K562 (cell line): ENCODE data around the gene ATP5PD. TPM values are rescaled to one million over a fixed set of nuclear protein-coding genes. Genes with fewer than 3 reads are reported as not detected.

Experiments
- CUX1 ChIP-seq: fragments of 200-800 bp; sonication (Bioruptor generic); IDR thresholded peaks from 2 replicates; pipeline ENCODE4 v1.6.1; 2016; ENCODE audit warnings: missing genetic modification characterization, missing compliant biosample characterization
- ID3 ChIP-seq, 2 experiments: fragments of 250-450 bp in 1 of 2; fragments of 450-650 bp in 1 of 2; sonication (Bioruptor Pico) in 1 of 2; IDR thresholded peaks; 2 replicates each; pipeline versions ENCODE4 v1.6.1 to v1.8.0; 2016 to 2021; ENCODE audit warnings: mild to moderate bottlenecking in 2 of 2, moderate library complexity in 2 of 2, missing compliant biosample characterization in 1 of 2, missing genetic modification characterization in 1 of 2
- MAX ChIP-seq: sonication (generic); formaldehyde crosslinking; IDR thresholded peaks from 2 replicates; pipeline ENCODE4 v1.9.0; 2022; ENCODE audit warnings: mild to moderate bottlenecking, missing genetic modification reagents
- polyA plus RNA-seq, 8 experiments: library from polyadenylated mRNA; depleted of rRNA in 4 of 8; stranded (reverse) in 5 of 8; unstranded in 3 of 8; fragments of >200 nt; fragmentation: Nextera tagmentation in 2 of 8; fragmentation: Illumina TruSeq in 1 of 8; extraction: Ambion mirVana in 2 of 8; extraction: Trizol in 1 of 8; gene quantifications; 2 replicates each; pipeline versions ENCODE4 v1.2.1 to v1.2.3, GENCODE V29; 2011 to 2014; ENCODE audit warnings: inconsistent platforms in 1 of 8, missing spikeins in 1 of 8
- total RNA-seq, 7 experiments: library from RNA; depleted of rRNA in 6 of 7; stranded (reverse); fragments of >200 nt in 6 of 7; fragmentation: Illumina TruSeq in 2 of 7; extraction: Trizol in 2 of 7; gene quantifications; 2 replicates each; pipeline versions ENCODE4 v1.2.1 to v1.2.3, GENCODE V29; 2011 to 2021; ENCODE audit warnings: low replicate concordance in 1 of 7
- TF ChIP-seq, protein P1 (sequence below): fragments of 450-650 bp; IDR thresholded peaks from 2 replicates; pipeline ENCODE4 v1.6.1; 2016; ENCODE audit warnings: mild to moderate bottlenecking, moderate library complexity

ATP5PD gene
- total and polyA plus RNA-seq, 9 of the 15 experiments (the other 6 are each of a cell fraction or from before 2014, with no cell fraction given), result 271 to 828 (median 432) TPM

- TF ChIP-seq ID3 (CRISPR knock-in tag; IDR thresholded peaks at IDR 0.05) (no peak), ID3 (tag; IDR thresholded peaks at IDR 0.05) (no peak), MAX (CRISPR knock-in tag) (peak; percentile 88), CUX1 (CRISPR knock-in tag) (no peak)
- TF ChIP-seq, protein P1, sequence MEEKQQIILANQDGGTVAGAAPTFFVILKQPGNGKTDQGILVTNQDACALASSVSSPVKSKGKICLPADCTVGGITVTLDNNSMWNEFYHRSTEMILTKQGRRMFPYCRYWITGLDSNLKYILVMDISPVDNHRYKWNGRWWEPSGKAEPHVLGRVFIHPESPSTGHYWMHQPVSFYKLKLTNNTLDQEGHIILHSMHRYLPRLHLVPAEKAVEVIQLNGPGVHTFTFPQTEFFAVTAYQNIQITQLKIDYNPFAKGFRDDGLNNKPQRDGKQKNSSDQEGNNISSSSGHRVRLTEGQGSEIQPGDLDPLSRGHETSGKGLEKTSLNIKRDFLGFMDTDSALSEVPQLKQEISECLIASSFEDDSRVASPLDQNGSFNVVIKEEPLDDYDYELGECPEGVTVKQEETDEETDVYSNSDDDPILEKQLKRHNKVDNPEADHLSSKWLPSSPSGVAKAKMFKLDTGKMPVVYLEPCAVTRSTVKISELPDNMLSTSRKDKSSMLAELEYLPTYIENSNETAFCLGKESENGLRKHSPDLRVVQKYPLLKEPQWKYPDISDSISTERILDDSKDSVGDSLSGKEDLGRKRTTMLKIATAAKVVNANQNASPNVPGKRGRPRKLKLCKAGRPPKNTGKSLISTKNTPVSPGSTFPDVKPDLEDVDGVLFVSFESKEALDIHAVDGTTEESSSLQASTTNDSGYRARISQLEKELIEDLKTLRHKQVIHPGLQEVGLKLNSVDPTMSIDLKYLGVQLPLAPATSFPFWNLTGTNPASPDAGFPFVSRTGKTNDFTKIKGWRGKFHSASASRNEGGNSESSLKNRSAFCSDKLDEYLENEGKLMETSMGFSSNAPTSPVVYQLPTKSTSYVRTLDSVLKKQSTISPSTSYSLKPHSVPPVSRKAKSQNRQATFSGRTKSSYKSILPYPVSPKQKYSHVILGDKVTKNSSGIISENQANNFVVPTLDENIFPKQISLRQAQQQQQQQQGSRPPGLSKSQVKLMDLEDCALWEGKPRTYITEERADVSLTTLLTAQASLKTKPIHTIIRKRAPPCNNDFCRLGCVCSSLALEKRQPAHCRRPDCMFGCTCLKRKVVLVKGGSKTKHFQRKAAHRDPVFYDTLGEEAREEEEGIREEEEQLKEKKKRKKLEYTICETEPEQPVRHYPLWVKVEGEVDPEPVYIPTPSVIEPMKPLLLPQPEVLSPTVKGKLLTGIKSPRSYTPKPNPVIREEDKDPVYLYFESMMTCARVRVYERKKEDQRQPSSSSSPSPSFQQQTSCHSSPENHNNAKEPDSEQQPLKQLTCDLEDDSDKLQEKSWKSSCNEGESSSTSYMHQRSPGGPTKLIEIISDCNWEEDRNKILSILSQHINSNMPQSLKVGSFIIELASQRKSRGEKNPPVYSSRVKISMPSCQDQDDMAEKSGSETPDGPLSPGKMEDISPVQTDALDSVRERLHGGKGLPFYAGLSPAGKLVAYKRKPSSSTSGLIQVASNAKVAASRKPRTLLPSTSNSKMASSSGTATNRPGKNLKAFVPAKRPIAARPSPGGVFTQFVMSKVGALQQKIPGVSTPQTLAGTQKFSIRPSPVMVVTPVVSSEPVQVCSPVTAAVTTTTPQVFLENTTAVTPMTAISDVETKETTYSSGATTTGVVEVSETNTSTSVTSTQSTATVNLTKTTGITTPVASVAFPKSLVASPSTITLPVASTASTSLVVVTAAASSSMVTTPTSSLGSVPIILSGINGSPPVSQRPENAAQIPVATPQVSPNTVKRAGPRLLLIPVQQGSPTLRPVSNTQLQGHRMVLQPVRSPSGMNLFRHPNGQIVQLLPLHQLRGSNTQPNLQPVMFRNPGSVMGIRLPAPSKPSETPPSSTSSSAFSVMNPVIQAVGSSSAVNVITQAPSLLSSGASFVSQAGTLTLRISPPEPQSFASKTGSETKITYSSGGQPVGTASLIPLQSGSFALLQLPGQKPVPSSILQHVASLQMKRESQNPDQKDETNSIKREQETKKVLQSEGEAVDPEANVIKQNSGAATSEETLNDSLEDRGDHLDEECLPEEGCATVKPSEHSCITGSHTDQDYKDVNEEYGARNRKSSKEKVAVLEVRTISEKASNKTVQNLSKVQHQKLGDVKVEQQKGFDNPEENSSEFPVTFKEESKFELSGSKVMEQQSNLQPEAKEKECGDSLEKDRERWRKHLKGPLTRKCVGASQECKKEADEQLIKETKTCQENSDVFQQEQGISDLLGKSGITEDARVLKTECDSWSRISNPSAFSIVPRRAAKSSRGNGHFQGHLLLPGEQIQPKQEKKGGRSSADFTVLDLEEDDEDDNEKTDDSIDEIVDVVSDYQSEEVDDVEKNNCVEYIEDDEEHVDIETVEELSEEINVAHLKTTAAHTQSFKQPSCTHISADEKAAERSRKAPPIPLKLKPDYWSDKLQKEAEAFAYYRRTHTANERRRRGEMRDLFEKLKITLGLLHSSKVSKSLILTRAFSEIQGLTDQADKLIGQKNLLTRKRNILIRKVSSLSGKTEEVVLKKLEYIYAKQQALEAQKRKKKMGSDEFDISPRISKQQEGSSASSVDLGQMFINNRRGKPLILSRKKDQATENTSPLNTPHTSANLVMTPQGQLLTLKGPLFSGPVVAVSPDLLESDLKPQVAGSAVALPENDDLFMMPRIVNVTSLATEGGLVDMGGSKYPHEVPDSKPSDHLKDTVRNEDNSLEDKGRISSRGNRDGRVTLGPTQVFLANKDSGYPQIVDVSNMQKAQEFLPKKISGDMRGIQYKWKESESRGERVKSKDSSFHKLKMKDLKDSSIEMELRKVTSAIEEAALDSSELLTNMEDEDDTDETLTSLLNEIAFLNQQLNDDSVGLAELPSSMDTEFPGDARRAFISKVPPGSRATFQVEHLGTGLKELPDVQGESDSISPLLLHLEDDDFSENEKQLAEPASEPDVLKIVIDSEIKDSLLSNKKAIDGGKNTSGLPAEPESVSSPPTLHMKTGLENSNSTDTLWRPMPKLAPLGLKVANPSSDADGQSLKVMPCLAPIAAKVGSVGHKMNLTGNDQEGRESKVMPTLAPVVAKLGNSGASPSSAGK, result peak; percentile 88
Observed at GRCh38 chr17:75033346-75034235, 13.2 kb downstream of the ATP5PD start (continued).
